Subcutaneous adipose tissue (tissue), 4 donors: Measurements from ENCODE around the gene DIPK1A. TPM values are rescaled to one million over a fixed set of nuclear protein-coding genes. Genes with fewer than 3 reads are reported as not detected.

ENCODE experiments used
- total RNA-seq, 4 donors: library from RNA; depleted of rRNA; stranded (reverse); fragments of >200 nt; gene quantifications; one replicate each; pipeline ENCODE4 v1.1.0, GENCODE V29; 2016
- TF ChIP-seq, protein P1 (sequence below): fragments of 450-650 bp; IDR thresholded peaks from one replicate; pipeline ENCODE4 v1.5.1; 2016; ENCODE audit warnings: low read depth, mild to moderate bottlenecking, control low read depth, antibody characterized with exemption, moderate library complexity

Gene DIPK1A
- total RNA-seq, 4 donors from 2014 or later, result 11.9 to 24.6 (median 18.3) TPM

GRCh38 chr1:92921031-92922023 lies 39.9 kb downstream of the DIPK1A start:
- TF ChIP-seq, protein P1, sequence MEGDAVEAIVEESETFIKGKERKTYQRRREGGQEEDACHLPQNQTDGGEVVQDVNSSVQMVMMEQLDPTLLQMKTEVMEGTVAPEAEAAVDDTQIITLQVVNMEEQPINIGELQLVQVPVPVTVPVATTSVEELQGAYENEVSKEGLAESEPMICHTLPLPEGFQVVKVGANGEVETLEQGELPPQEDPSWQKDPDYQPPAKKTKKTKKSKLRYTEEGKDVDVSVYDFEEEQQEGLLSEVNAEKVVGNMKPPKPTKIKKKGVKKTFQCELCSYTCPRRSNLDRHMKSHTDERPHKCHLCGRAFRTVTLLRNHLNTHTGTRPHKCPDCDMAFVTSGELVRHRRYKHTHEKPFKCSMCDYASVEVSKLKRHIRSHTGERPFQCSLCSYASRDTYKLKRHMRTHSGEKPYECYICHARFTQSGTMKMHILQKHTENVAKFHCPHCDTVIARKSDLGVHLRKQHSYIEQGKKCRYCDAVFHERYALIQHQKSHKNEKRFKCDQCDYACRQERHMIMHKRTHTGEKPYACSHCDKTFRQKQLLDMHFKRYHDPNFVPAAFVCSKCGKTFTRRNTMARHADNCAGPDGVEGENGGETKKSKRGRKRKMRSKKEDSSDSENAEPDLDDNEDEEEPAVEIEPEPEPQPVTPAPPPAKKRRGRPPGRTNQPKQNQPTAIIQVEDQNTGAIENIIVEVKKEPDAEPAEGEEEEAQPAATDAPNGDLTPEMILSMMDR, result no peak

DNA sequence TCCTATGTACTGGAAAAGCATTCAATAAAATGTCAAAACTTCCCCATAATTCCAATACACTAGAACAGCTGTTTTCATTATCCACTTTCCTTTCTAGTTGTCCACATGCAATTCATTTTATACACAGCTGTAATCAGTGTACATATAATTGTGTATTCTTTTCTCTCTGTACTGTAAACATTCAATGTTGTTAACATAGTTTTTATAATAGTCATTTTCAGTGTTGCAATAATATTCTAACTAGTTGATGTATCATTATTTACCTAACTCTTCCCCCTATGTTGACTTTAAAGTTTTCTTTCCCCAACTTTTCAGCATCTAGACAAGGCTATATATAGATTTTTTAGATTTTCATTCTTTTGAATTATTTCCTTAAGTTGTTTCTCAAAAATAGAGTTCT lies 44.4 kb downstream of the DIPK1A start:
- TF ChIP-seq, protein P1, result no peak

DNA sequence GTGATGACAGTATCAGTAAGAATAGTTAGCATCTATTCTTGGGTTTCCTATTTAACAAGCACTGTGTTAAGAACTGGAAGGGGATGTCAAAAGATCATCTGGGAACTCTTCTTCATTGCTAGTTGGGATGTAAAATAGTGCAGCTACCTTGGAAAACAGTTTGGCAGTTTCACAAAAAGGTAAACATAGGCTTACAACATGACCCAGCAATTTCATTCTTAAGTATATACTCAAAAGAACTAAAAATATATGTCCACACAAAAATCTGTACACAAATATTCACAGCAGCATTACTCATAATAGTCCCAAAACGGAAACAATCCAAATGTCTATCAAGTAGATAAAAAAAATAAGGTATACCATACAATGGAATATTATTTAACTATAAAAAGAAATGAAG lies 45.7 kb downstream of the DIPK1A start:
- TF ChIP-seq, protein P1, result no peak

DNA sequence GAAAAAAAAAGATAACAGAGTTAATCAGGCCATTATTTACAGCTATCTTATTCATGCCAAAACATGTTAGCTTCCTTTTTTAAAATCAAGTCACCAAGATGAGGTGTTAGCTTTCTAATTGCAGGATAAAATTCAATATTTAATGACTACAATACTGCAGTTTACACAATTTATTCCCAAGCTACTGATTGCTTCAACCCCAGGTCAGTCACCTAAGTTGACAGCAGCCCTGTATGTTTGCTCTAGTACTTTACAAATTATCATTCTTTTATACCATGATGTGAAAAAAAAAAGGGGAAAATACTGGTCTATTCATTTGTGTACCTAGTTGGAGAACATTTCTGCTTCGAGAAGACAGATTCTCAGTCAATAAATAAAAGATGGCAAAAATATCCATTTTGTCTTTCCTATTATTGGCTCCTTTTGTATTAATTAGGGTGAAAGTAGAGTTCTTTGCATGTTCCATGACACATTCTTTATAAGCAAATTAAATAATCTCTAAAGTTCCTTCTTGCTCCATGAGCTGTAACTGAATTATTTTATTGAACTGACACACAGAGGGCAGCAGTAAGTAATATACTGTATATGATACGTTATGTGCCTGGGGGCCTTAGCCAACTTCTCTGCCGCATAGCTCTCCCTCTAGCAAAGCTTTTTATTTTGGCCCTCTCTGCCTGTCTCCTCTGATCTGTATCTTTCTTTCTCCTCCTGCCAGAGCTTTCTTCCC lies 48.0 kb downstream of the DIPK1A start:
- TF ChIP-seq, protein P1, result no peak

- TF ChIP-seq, protein P1, result no peak
Observed at GRCh38 chr1:92910081-92910480, 51.2 kb downstream of the DIPK1A start.

DNA sequence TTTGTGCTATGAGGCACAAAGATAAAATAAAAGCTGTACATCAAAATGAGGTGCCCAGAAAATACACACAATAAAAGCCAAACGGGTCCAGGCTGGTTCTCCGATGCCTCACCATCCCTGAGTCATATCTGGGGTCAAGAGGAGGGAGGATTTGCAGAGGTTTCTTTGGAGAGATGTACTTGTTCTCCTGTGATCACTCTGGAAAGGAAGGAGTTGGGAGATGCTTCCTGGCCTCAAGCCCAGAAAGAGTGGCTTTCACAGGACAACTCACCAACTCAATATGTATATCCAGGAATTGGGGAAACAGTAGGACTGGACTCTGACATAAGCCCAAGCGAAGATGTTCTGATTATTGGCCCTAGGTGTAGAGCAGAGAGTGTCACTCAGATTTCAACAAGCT lies 51.9 kb downstream of the DIPK1A start:
- TF ChIP-seq, protein P1, result no peak
